HepG2 (cell line): ENCODE data around the gene FEV. TPM values are rescaled to one million over a fixed set of nuclear protein-coding genes. Genes with fewer than 3 reads are reported as not detected.

ENCODE experiments used
- ATAC-seq: fragments of 200-7000 bp; cut with Tn5 transposase; 3 replicates; pipeline ENCODE4 v1.9.1; 2020; ENCODE audit warnings: mild to moderate bottlenecking, moderate library complexity
- BruUV-seq: library from RNA; stranded (reverse); fragments of 400-500 nt; replicated peaks from 2 replicates; lab custom pipeline; 2021; lab: Mats Ljungman, UMichigan
- CTCF ChIA-PET: fragments of 300-600 bp; formaldehyde crosslinking; extraction: SDS; loops from one replicate; lab custom pipeline; 2021; ENCODE audit warnings: low total read pairs, inconsistent platforms, low intra/inter-chr PET ratio; lab: Yijun Ruan, JAX
- POLR2A ChIA-PET: fragments of 350-600 bp; sonication (Branson Sonifier 250); formaldehyde crosslinking; loops from one replicate; lab custom pipeline; 2020; ENCODE audit warnings: antibody characterized with exemption, inconsistent platforms; lab: Yijun Ruan, JAX
- DNase-seq: peaks from one replicate; pipeline ENCODE4 v3.0.0-alpha.2; 2015; ENCODE audit warnings: low spot score
- FAIRE-seq: peaks from 3 replicates; lab custom pipeline; 2011; peaks lifted over from hg19 to GRCh38; lab: Jason Lieb, UNC
- H2AFZ ChIP-seq: one replicate; pipeline ENCODE4 v1.6.1; 2011; ENCODE audit warnings: low read length, inconsistent platforms
- H3K27ac ChIP-seq: fragments of 300-600 bp; 3 replicates; pipeline ENCODE4 v1.8.0; 2011; ENCODE audit warnings: mixed run types, mild to moderate bottlenecking, mixed read lengths, low read length, inconsistent platforms; ENCODE audit not compliant: insufficient read depth; ENCODE audit errors: extremely low read length
- H3K27me3 ChIP-seq, 2 experiments: fragments of 200-600 bp in 1 of 2; 2 replicates in 1 of 2; 3 replicates in 1 of 2; pipeline versions ENCODE4 v1.6.0 to v1.8.0; 2011; ENCODE audit warnings: low read length in 2 of 2, mild to moderate bottlenecking in 2 of 2, moderate library complexity in 2 of 2, inconsistent platforms in 1 of 2; ENCODE audit not compliant: insufficient read depth in 2 of 2, control insufficient read depth in 1 of 2
- H3K36me3 ChIP-seq, 2 experiments: fragments of 200-600 bp in 1 of 2; replicated peaks in 1 of 2; 2 replicates in 1 of 2; 3 replicates in 1 of 2; pipeline versions ENCODE4 v1.5.1 to v1.8.0; 2011; ENCODE audit warnings: low read length in 2 of 2, inconsistent platforms in 1 of 2; ENCODE audit not compliant: insufficient read depth in 2 of 2, control insufficient read depth in 1 of 2
- H3K4me1 ChIP-seq: 2 replicates; pipeline ENCODE4 v1.5.1; 2012; ENCODE audit warnings: low read length, inconsistent platforms; ENCODE audit not compliant: insufficient read depth
- H3K4me2 ChIP-seq: 2 replicates; pipeline ENCODE4 v1.6.0; 2011; ENCODE audit warnings: low read depth, low read length, inconsistent platforms
- H3K4me3 ChIP-seq, 3 experiments: fragments of 200-600 bp in 1 of 3; sonication (generic), shearing (Covaris generic) in 1 of 3; replicated peaks in 1 of 3; 2 replicates each; pipeline ENCODE4 v1.5.1; 2011 to 2016; ENCODE audit warnings: low read length in 3 of 3, inconsistent platforms in 2 of 3, low read depth in 2 of 3, mild to moderate bottlenecking in 2 of 3, control low read depth in 1 of 3, mixed read lengths in 1 of 3; ENCODE audit not compliant: insufficient read depth in 1 of 3
- H3K79me2 ChIP-seq: one replicate; pipeline ENCODE4 v1.6.1; 2011; ENCODE audit warnings: low read length, inconsistent platforms; ENCODE audit not compliant: insufficient read depth
- H3K9ac ChIP-seq: 2 replicates; pipeline ENCODE4 v1.6.0; 2011; ENCODE audit warnings: mild to moderate bottlenecking, low read depth, low read length, inconsistent platforms; ENCODE audit not compliant: insufficient read depth
- H3K9me3 ChIP-seq: 2 replicates; pipeline ENCODE4 v1.5.1; 2012; ENCODE audit warnings: mild to moderate bottlenecking, low read length
- H4K20me1 ChIP-seq: 2 replicates; pipeline ENCODE4 v1.6.0; 2011; ENCODE audit warnings: inconsistent platforms, mild to moderate bottlenecking, low read length, moderate library complexity; ENCODE audit not compliant: insufficient read depth
- CTCF ChIP-seq: sonication (generic); formaldehyde crosslinking; IDR thresholded peaks from 2 replicates; pipeline ENCODE4 v1.5.0; 2020; ENCODE audit warnings: mild to moderate bottlenecking, missing genetic modification reagents, moderate library complexity
- DBP ChIP-seq: sonication (generic); formaldehyde crosslinking; IDR thresholded peaks from 2 replicates; pipeline ENCODE4 v1.4.0; 2020; ENCODE audit warnings: missing genetic modification reagents; ENCODE audit errors: not compliant biosample characterization
- ETV6 ChIP-seq: sonication (generic); formaldehyde crosslinking; conservative IDR thresholded peaks from 2 replicates; pipeline ENCODE4 v1.4.0; 2020; ENCODE audit warnings: missing genetic modification reagents
- FOXO4 ChIP-seq: sonication (generic); formaldehyde crosslinking; conservative IDR thresholded peaks from 2 replicates; pipeline ENCODE4 v1.8.1; 2023; ENCODE audit warnings: missing genetic modification reagents
- MATR3 ChIP-seq: sonication (generic); formaldehyde crosslinking; IDR thresholded peaks from 2 replicates; pipeline ENCODE4 v1.4.0; 2020; ENCODE audit warnings: missing genetic modification reagents
- PCBP1 ChIP-seq: fragments of 200-400 bp; formaldehyde crosslinking; IDR thresholded peaks from 2 replicates; pipeline ENCODE4 v1.6.1; 2017; ENCODE audit warnings: mild to moderate bottlenecking, low read depth, low read length, borderline replicate concordance
- SP140L ChIP-seq: sonication (generic); formaldehyde crosslinking; IDR thresholded peaks from 2 replicates; pipeline ENCODE4 v1.4.0; 2020; ENCODE audit warnings: missing genetic modification reagents, borderline replicate concordance
- TBL1XR1 ChIP-seq: fragments of 150-350 bp; IDR thresholded peaks from 2 replicates; pipeline ENCODE4 v1.6.1; 2014; ENCODE audit warnings: borderline replicate concordance, low read length; ENCODE audit not compliant: partially characterized antibody
- TCF7 ChIP-seq: sonication (generic); IDR thresholded peaks from 2 replicates; pipeline ENCODE4 v1.6.1; 2016; ENCODE audit warnings: antibody characterized with exemption, low read depth
- TFDP2 ChIP-seq: sonication (generic); formaldehyde crosslinking; IDR thresholded peaks from 2 replicates; pipeline ENCODE4 v1.4.0; 2020; ENCODE audit warnings: missing genetic modification reagents
- ZBTB8A ChIP-seq: sonication (generic); formaldehyde crosslinking; IDR thresholded peaks from 2 replicates; pipeline ENCODE4 v1.4.0; 2020; ENCODE audit warnings: mild to moderate bottlenecking, low read depth, missing genetic modification reagents, borderline replicate concordance
- ZNF629 ChIP-seq: sonication (generic); formaldehyde crosslinking; conservative IDR thresholded peaks from 2 replicates; pipeline ENCODE4 v1.5.0; 2020; ENCODE audit warnings: missing genetic modification reagents
- ZNF724P ChIP-seq: sonication (generic); formaldehyde crosslinking; IDR thresholded peaks from 2 replicates; pipeline ENCODE4 v1.8.0; 2022; ENCODE audit warnings: missing genetic modification reagents, borderline replicate concordance
- WGBS: methylation state at CpG from one replicate; pipeline ENCODE4 v1.1.6; 2017; ENCODE audit warnings: low lambda C conversion rate; 5-methylcytosine and 5-hydroxymethylcytosine counted together
- in situ Hi-C: cut with HindIII; loops from 2 replicates; pipeline ENCODE4 v1.10.0; 2017; ENCODE audit warnings: low pct_unique_long_range_greater_than_20kb; ENCODE audit not compliant: extremely low pct_ligation_motif_present
- intact Hi-C: fragments of 100-400 bp; cut with micrococcal nuclease; formaldehyde crosslinking; loops from one replicate; pipeline ENCODE4 v1.10.0; 2022; ENCODE audit not compliant: unreplicated experiment
- polyA plus RNA-seq, 8 experiments: library from polyadenylated mRNA; depleted of rRNA in 3 of 8; stranded (reverse) in 7 of 8; unstranded in 1 of 8; fragments of >200 nt; fragmentation: Illumina TruSeq in 4 of 8; extraction: Trizol in 4 of 8; gene quantifications; 2 replicates each; pipeline versions ENCODE4 v1.2.1 to v1.2.3, GENCODE V29; 2011 to 2016; ENCODE audit warnings: low read depth in 4 of 8, missing spikeins in 1 of 8, mixed read lengths in 1 of 8; ENCODE audit not compliant: insufficient read depth in 1 of 8
- total RNA-seq, 5 experiments: library from RNA; depleted of rRNA; stranded (reverse); fragments of >200 nt; fragmentation: Illumina TruSeq; extraction: Trizol; gene quantifications; 2 replicates each; pipeline ENCODE4 v1.2.3, GENCODE V29; 2016; ENCODE audit warnings: low read depth in 1 of 5

The FEV gene
- total and polyA plus RNA-seq, 2 of the 13 experiments (the other 11 are each of a cell fraction or from before 2014, with no cell fraction given): not detected

GRCh38 chr2:219002395-219003266, 17.6 kb upstream of the FEV start (continued):
- TF ChIP-seq ZNF629 (CRISPR knock-in tag): no peak
- TF ChIP-seq ZBTB8A (CRISPR knock-in tag): no peak
- no peak for TF ChIP-seq ZNF724P (CRISPR knock-in tag)
- TF ChIP-seq, all 625 proteins: peak for 92

- no peak overlapping the region for H3K9ac ChIP-seq
- 4% methylated on average over 47 of the region's 70 CpGs for WGBS
- peak overlapping the region; percentile 71 for H3K4me2 ChIP-seq
- POLR2A ChIA-PET: interaction anchor here (0.6 to 1.4 kb wide), 15 partner anchors 22 to 497 kb away, joined by 3 to 5 read pairs (median 4); partner anchors contain the start of genes CNPPD1, DNAJB2, GLB1L and GMPPA
- in situ Hi-C loops: no loop called here
- peaks cover 40 to 94% of the 10 kb centered on the region in 2 experiments for H3K27me3 ChIP-seq
- peaks cover 24% of the 10 kb centered on the region for H3K4me1 ChIP-seq
- H3K9me3 ChIP-seq: no peaks in the 10 kb centered on the region
- H3K36me3 ChIP-seq: no peaks in the 10 kb centered on the region
- intact Hi-C loops: loop anchor here (2.0 kb wide), 1 partner anchor 27 kb away; no protein-coding TSS in a partner anchor
- H4K20me1 ChIP-seq: peaks cover 40% of the 10 kb centered on the region; the same call in 1 of the 2 replicates
- FAIRE-seq: peak; percentile 56
- no peak overlapping the region for H2AFZ ChIP-seq
- no TSS peak for BruUV-seq
- DNase-seq: peak; percentile 93
- ATAC-seq: peak; percentile 81
- no peaks in the 10 kb centered on the region for H3K79me2 ChIP-seq
- CTCF ChIA-PET: interaction anchor here (1.1 to 2.1 kb wide), 3 partner anchors 22 to 118 kb away, joined by 3 to 7 read pairs (median 4); no protein-coding TSS in a partner anchor
- H3K4me3 ChIP-seq: peak overlapping the region in 2 of 3 experiments; percentile 28 to 64; a peak in 4 of 6 replicates
- H3K27ac ChIP-seq: no peak overlapping the region
- TF ChIP-seq ETV6 (CRISPR knock-in tag) (no peak), SP140L (no peak), DBP (no peak), FOXO4 (CRISPR knock-in tag) (no peak), TBL1XR1 (no peak), CTCF (CRISPR knock-in tag) (peak; percentile 19; the same call in 1 of the 2 replicates), TCF7 (peak; percentile 41; the same call in 1 of the 2 replicates), MATR3 (CRISPR knock-in tag) (no peak), TFDP2 (CRISPR knock-in tag) (peak; percentile 77), PCBP1 (no peak)
Measured at GRCh38 chr2:219001577-219002394, 16.8 kb upstream of the FEV start.
